Right atrium auricular region (tissue), 2 donors: ENCODE results near the gene ACO2. TPM values are rescaled to one million over a fixed set of nuclear protein-coding genes. Genes with fewer than 3 reads are reported as not detected.

Source experiments
- DNase-seq: peaks from one replicate; pipeline ENCODE4 v3.0.0-alpha.2; 2019; ENCODE audit warnings: low spot score
- H3K27ac ChIP-seq, 2 donors: fragments of 200-600 bp; sonication (generic); 1 replicate in 1 of 2; 2 replicates in 1 of 2; pipeline ENCODE4 v1.5.1; 2016 to 2019
- H3K27me3 ChIP-seq, 2 donors: fragments of 200-600 bp; sonication (generic); one replicate each; pipeline versions ENCODE4 v1.5.1 to v1.6.0; 2017 to 2019
- H3K36me3 ChIP-seq: fragments of 200-600 bp; sonication (generic); one replicate; pipeline ENCODE4 v1.5.1; 2016
- H3K4me1 ChIP-seq, 2 donors: fragments of 200-600 bp; sonication (generic); one replicate each; pipeline versions ENCODE4 v1.5.1 to v1.6.0; 2017 to 2019
- H3K4me3 ChIP-seq, 2 donors: fragments of 200-600 bp; sonication (generic); 1 replicate in 1 of 2; 2 replicates in 1 of 2; pipeline ENCODE4 v1.5.1; 2017 to 2019; ENCODE audit warnings: mild to moderate bottlenecking in 1 of 2, moderate library complexity in 1 of 2
- H3K9me3 ChIP-seq, 2 donors: fragments of 200-600 bp; sonication (generic); one replicate each; pipeline ENCODE4 v1.5.1; 2019
- CTCF ChIP-seq, 2 donors: fragments of 200-600 bp; sonication (generic); IDR thresholded peaks; one replicate each; pipeline ENCODE4 v1.5.1; 2019; ENCODE audit warnings: antibody characterized with exemption in 2 of 2
- total RNA-seq, 2 donors: library from RNA; depleted of rRNA; stranded (reverse); fragments of >200 nt; gene quantifications; one replicate each; pipeline ENCODE4 v1.1.0, GENCODE V29; 2016

ACO2 gene
- total RNA-seq, 2 donors from 2014 or later: 447 to 604 TPM

GRCh38 chr22:41471568-41471967 lies 2.7 kb downstream of the ACO2 start:
- H3K9me3 ChIP-seq: no peaks in the 10 kb centered on the region
- no peaks in the 10 kb centered on the region for H3K27me3 ChIP-seq
- H3K4me3 ChIP-seq: no peak overlapping the region
- no peak for TF ChIP-seq CTCF (IDR thresholded peaks at IDR 0.05)
- no peak for DNase-seq
- H3K4me1 ChIP-seq: peaks cover 0 to 58% of the 10 kb centered on the region in 2 donors
- H3K27ac ChIP-seq: peak overlapping the region; percentile 95 to 98
- peaks cover 23% of the 10 kb centered on the region for H3K36me3 ChIP-seq

GRCh38 chr22:41474872-41475451 lies 6.0 kb downstream of the ACO2 start:
- Histone ChIP-seq H3K36me3 (peaks cover 26% of the 10 kb centered on the region), H3K4me3 (no peak overlapping the region), H3K4me1 (peaks cover 0 to 58% of the 10 kb centered on the region in 2 donors), H3K9me3 (no peaks in the 10 kb centered on the region), H3K27me3 (no peaks in the 10 kb centered on the region), H3K27ac (peak overlapping the region; percentile 35 to 46)
- TF ChIP-seq CTCF (IDR thresholded peaks at IDR 0.05): no peak
- no peak for DNase-seq

GRCh38 chr22:41478473-41478872 lies 9.6 kb downstream of the ACO2 start:
- no peak for DNase-seq
- peaks cover 15% of the 10 kb centered on the region for H3K36me3 ChIP-seq
- H3K27me3 ChIP-seq: no peaks in the 10 kb centered on the region
- peak overlapping the region; percentile 65 to 88 for H3K27ac ChIP-seq
- H3K9me3 ChIP-seq: no peaks in the 10 kb centered on the region
- H3K4me1 ChIP-seq: peaks cover 0 to 61% of the 10 kb centered on the region in 2 donors
- TF ChIP-seq CTCF (IDR thresholded peaks at IDR 0.05): no peak
- H3K4me3 ChIP-seq: no peak overlapping the region

- H3K27me3 ChIP-seq: no peaks in the 10 kb centered on the region
- H3K4me1 ChIP-seq: peaks cover 0 to 61% of the 10 kb centered on the region in 2 donors
- no peak for DNase-seq
- H3K9me3 ChIP-seq: no peaks in the 10 kb centered on the region
- peaks cover 15% of the 10 kb centered on the region for H3K36me3 ChIP-seq
- TF ChIP-seq CTCF (IDR thresholded peaks at IDR 0.05): no peak
- peak overlapping the region; percentile 65 to 88 for H3K27ac ChIP-seq
- no peak overlapping the region for H3K4me3 ChIP-seq
Observed at GRCh38 chr22:41478891-41479521, 10.1 kb downstream of the ACO2 start.

- no peak for TF ChIP-seq CTCF (IDR thresholded peaks at IDR 0.05)
- peak overlapping the region; percentile 65 to 88 for H3K27ac ChIP-seq
- no peak overlapping the region for H3K4me3 ChIP-seq
- no peak for DNase-seq
- H3K9me3 ChIP-seq: no peaks in the 10 kb centered on the region
- peaks cover 15% of the 10 kb centered on the region for H3K36me3 ChIP-seq
- peaks cover 0 to 65% of the 10 kb centered on the region in 2 donors for H3K4me1 ChIP-seq
- no peaks in the 10 kb centered on the region for H3K27me3 ChIP-seq
Observed at GRCh38 chr22:41479671-41480396, 10.9 kb downstream of the ACO2 start.
